Measurements from ENCODE around the gene ST8SIA1. TPM values are rescaled to one million over a fixed set of nuclear protein-coding genes. Genes with fewer than 3 reads are reported as not detected.

Gene ST8SIA1
- total RNA-seq, 2 experiments from 2014 or later: 5.6 to 5.7 TPM

- H3K27ac Mint-ChIP-seq: no peak overlapping the region
- H3K27ac ChIP-seq (ENCODE audit: low read depth in 1 of 2, low read length in 2 of 2): no peak overlapping the region
- no peak overlapping the region for H3K4me3 ChIP-seq (ENCODE audit: low read length)
- H3K9me3 Mint-ChIP-seq: no peaks in the 10 kb centered on the region
- no peaks in the 10 kb centered on the region for H3K27me3 ChIP-seq (ENCODE audit: control insufficient read depth in 1 of 2, insufficient read depth in 2 of 2, low read length in 2 of 2)
- ATAC-seq (ENCODE audit: poor library complexity) (no peak), DNase-seq (no peak)
- H3K36me3 Mint-ChIP-seq (ENCODE audit: low read depth): no peaks in the 10 kb centered on the region
- POLR2A ChIA-PET: interaction anchor here (1.2 kb wide), 1 partner anchor 14 kb away, joined by 4 read pairs; no protein-coding TSS in a partner anchor
- H3K27me3 Mint-ChIP-seq: no peaks in the 10 kb centered on the region
- peaks cover 18% of the 10 kb centered on the region for H3K4me1 ChIP-seq (ENCODE audit: insufficient read depth, low read length)
- TF ChIP-seq CTCF (IDR thresholded peaks at IDR 0.05): no peak
- H3K4me1 Mint-ChIP-seq (ENCODE audit: low read depth): peaks cover 23% of the 10 kb centered on the region
- H3K4me3 Mint-ChIP-seq: no peak overlapping the region
- H3K9me3 ChIP-seq (ENCODE audit: control insufficient read depth in 1 of 2, insufficient read depth in 1 of 2, low read length in 2 of 2): no peaks in the 10 kb centered on the region
- intact Hi-C loops (cut with DNase I, micrococcal nuclease): no loop called here
- CTCF ChIA-PET: interaction anchor here (1.3 kb wide), 1 partner anchor 14 kb away, joined by 5 read pairs; no protein-coding TSS in a partner anchor
- no peaks in the 10 kb centered on the region for H3K36me3 ChIP-seq (ENCODE audit: insufficient read depth, low read length)
Observed at GRCh38 chr12:22321018-22321605, 13.4 kb downstream of the ST8SIA1 start.

GRCh38 chr12:22318108-22318737 is 16.3 kb downstream of the ST8SIA1 start:
- Mint-ChIP-seq H3K36me3 (ENCODE audit: low read depth) (no peaks in the 10 kb centered on the region), H3K9me3 (no peaks in the 10 kb centered on the region), H3K4me3 (no peak overlapping the region), H3K27ac (no peak overlapping the region), H3K27me3 (no peaks in the 10 kb centered on the region), H3K4me1 (ENCODE audit: low read depth) (peaks cover 23% of the 10 kb centered on the region)
- intact Hi-C loops (cut with DNase I, micrococcal nuclease): no loop called here
- Histone ChIP-seq H3K4me1 (ENCODE audit: insufficient read depth, low read length) (peaks cover 18% of the 10 kb centered on the region), H3K9me3 (ENCODE audit: control insufficient read depth in 1 of 2, insufficient read depth in 1 of 2, low read length in 2 of 2) (no peaks in the 10 kb centered on the region), H3K27ac (ENCODE audit: low read depth in 1 of 2, low read length in 2 of 2) (no peak overlapping the region), H3K27me3 (ENCODE audit: control insufficient read depth in 1 of 2, insufficient read depth in 2 of 2, low read length in 2 of 2) (no peaks in the 10 kb centered on the region), H3K4me3 (ENCODE audit: low read length) (no peak overlapping the region), H3K36me3 (ENCODE audit: insufficient read depth, low read length) (no peaks in the 10 kb centered on the region)
- POLR2A ChIA-PET: no interaction called here
- ATAC-seq (ENCODE audit: poor library complexity) (no peak), DNase-seq (no peak)
- CTCF ChIA-PET: interaction anchor here (2.3 kb wide), 1 partner anchor 17 kb away, joined by 5 read pairs; no protein-coding TSS in a partner anchor
- TF ChIP-seq CTCF (IDR thresholded peaks at IDR 0.05): no peak

- Histone ChIP-seq H3K4me1 (ENCODE audit: insufficient read depth, low read length) (peaks cover 3% of the 10 kb centered on the region), H3K36me3 (ENCODE audit: insufficient read depth, low read length) (peaks cover 3% of the 10 kb centered on the region), H3K9me3 (ENCODE audit: control insufficient read depth in 1 of 2, insufficient read depth in 1 of 2, low read length in 2 of 2) (no peaks in the 10 kb centered on the region), H3K4me3 (ENCODE audit: low read length) (no peak overlapping the region), H3K27me3 (ENCODE audit: control insufficient read depth in 1 of 2, insufficient read depth in 2 of 2, low read length in 2 of 2) (no peaks in the 10 kb centered on the region), H3K27ac (ENCODE audit: low read depth in 1 of 2, low read length in 2 of 2) (no peak overlapping the region)
- Mint-ChIP-seq H3K36me3 (ENCODE audit: low read depth) (peaks cover under 1% of the 10 kb centered on the region), H3K4me3 (no peak overlapping the region), H3K27me3 (peaks cover 4% of the 10 kb centered on the region), H3K4me1 (ENCODE audit: low read depth) (peaks cover 4% of the 10 kb centered on the region), H3K27ac (no peak overlapping the region), H3K9me3 (no peaks in the 10 kb centered on the region)
- CTCF ChIA-PET: no interaction called here
- POLR2A ChIA-PET: no interaction called here
- intact Hi-C loops (cut with DNase I, micrococcal nuclease): no loop called here
- DNase-seq (no peak), ATAC-seq (ENCODE audit: poor library complexity) (no peak)
- TF ChIP-seq CTCF (IDR thresholded peaks at IDR 0.05): no peak
Observed at GRCh38 chr12:22313963-22314330, 20.6 kb downstream of the ST8SIA1 start.
